CD4-positive, alpha-beta T cell treated with Interleukin-12 subunit alpha and Interleukin-12 subunit beta, for 1 hour (primary cell): Measurements from ENCODE around the gene WDPCP.
"Not testable (repeated sequence)": the region's sequence is repeated elsewhere in the genome, so short reads cannot be mapped to it uniquely, and the experiment has no call there.

ENCODE experiments used
- DNase-seq: peaks from one replicate; pipeline ENCODE4 v3.0.0-alpha.2; 2020

The WDPCP gene

DNA sequence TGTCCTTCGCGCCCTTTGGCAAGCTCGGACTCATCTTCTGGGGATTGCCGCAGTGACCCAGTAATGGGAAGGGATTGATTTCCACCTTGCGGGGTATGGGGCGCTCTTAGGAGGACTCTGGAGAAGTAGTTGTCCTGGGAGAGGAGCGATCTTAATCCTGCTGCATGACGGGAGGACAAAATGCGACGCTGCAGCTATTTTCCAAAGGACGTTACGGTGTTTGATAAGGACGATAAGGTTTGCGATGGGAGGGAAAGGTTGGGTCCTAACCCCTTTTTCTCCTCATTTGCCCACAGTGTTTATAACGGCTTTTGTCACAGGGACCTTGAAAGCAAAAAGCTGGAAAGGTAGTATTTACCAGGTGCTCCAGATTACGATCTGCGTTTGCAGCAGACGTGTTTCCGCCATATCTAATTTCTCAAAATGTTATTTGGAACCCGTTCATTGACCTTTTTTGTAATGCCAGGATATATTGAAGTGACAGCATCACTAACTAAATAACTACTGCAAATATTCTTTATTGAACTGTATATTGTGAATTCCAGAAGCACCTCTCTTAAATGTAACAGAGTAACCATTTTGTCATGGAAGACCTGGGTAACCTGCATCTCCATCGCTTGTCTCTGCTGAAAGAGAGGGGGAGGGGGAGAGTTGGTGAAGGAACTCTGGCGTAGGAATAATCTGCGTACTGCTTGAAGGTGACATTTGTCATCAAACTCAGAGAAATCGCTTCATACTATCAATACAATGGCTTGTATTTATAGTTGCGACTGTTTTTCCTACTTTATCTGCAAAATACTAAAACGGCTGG, 1.1 kb upstream of the WDPCP start:
- DNase-seq: peak; percentile 11

GRCh38 chr2:63587814-63588384, 378 bp downstream of the WDPCP start:
- DNase-seq: peak; percentile 0

DNA sequence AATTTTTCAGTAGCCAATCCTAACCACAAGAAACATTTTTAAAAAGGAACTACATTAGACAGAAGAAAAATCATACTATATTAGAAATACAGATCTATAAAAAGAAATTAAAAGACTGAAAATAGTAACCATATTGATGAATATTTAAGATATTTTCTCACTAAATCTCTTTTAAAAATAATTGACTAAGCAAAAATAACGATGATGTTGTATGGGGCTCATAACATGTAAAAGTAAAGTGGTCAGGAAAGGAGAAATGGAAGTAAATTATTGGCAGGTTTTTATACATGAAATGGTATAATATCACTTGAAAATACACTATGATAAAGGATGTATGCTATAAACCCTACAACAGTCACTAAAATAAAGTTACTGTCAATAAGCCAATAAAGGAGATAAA, 5.4 kb downstream of the WDPCP start:
- no peak for DNase-seq

DNA sequence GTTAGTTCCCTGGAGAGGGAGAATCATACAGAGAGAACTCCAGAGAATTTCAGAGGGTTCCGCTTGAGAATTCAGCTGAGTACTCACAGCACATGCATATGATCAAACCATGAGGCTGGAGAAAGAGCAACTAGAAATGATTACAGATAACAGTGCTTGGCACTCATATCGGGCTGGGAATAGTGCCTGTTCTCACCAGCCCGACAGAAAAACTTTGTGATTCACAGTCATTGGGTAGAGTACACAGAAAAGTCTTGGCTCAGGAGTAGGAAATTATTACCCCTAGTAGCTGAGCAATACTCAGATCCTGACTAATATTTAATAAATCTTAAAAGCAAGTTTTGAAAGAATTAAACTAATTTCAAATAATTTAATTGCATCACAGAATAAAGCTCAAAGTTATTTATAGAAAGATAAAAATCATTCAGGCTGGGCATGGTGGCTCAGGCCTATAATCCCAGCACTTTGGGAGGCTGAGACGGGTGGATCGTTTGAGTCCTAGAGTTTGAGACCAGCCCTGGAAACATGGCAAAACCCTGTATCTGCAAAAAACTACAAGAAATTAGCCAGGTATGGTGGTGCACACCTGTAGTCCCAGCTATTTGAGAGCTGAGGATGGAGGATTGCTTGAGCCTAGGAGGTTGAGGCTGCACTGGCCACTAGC, 6.8 kb downstream of the WDPCP start:
- no peak for DNase-seq

DNA sequence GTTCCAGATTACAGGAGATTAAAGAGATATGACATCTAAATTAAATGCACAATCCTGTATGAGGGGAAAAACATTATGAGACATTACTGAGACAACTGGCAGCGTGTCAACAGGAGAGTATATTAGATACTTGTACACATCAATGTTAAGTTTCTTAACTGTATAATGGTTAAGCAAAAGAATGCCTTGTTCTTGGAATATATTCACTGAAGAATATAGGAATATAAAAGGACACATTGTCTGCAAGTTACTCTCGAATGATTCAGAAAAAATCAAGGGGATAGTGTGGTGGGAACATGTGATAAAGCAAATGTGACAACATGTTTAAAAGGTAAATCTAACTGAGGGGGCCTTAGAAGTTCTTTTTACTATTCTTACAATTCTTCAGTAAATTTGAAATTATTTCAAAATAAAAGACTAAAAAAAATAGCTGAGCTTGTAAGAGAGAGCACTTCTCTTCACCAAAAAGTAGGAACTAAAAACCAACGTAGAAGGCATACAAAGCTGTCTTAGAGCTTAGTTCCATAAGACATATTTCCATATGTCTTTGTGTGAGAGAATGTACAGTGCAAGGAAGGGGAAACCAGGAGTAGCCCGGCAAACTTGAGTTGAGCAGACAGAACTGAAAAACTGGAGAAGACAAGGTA, 7.5 kb downstream of the WDPCP start:
- no peak for DNase-seq

- DNase-seq: no peak
Observed at GRCh38 chr2:63578767-63579166, 9.5 kb downstream of the WDPCP start.

DNA sequence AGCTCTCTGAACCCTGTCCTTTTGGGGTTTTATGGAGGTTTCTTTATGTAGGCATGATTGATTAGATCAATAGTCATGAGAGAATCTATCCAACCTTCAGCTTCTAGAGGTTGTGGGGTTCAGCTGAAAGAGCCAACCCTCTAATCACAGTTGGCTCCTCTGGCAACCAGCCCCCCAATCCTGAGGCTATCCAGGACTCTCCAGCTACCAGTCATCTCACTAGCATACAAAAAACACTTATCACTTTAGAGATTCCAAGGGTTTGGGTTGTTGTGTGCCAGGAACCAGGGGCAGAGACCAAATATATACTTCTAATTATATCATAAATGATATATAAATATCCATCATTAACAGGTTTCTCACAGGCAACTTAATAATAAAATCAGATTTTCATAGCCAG, 11.7 kb downstream of the WDPCP start:
- DNase-seq: no peak

GRCh38 chr2:63573726-63574345, 14.4 kb downstream of the WDPCP start:
- DNase-seq: not testable (repeated sequence)

- not testable (repeated sequence) for DNase-seq
Observed at GRCh38 chr2:63573026-63573425, 15.3 kb downstream of the WDPCP start.

DNA sequence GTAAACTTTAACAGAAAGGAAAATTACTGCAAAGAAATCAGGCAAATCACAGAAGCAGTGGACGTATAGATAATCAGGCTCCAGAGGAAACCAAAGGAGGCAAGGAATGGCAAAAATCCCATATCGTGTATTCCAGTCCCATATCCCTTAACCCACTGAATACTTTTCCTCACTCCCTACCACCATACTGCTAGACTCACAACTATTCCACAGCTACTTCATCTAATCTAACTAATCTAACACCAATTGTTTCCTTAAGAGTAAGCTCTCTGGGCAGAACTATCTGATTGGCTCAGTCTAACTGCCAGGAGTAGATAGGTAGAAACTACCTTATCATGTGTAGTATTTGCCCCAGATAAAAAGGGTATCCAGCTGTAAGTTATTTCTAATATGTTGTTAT, 16.3 kb downstream of the WDPCP start:
- DNase-seq: no peak

DNA sequence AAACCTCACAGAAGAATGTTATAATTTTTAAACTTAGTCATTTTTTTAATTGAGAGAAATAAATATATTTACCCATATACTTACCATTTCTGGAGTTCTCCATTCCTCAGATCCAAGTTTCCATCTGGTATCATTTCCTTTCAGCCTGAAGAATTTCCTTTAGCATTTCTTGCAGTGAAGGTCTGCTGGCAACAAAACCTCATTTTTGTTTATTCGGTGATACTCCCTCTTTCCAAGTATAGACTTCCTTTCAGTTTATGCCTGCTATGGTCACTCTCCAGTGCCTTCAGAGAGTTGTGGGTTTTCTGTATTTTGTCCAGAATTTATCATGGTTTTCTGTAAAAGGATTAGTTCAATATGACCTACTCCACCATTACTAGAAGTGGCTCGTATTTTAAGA, 17.0 kb downstream of the WDPCP start:
- DNase-seq: no peak

GRCh38 chr2:63569740-63570139, 18.5 kb downstream of the WDPCP start:
- no peak for DNase-seq

GRCh38 chr2:63562751-63563150, 25.5 kb downstream of the WDPCP start:
- no peak for DNase-seq

- DNase-seq: not testable (repeated sequence)
Observed at GRCh38 chr2:63558922-63559321, 29.4 kb downstream of the WDPCP start.

- not testable (repeated sequence) for DNase-seq
Observed at GRCh38 chr2:63557819-63558218, 30.5 kb downstream of the WDPCP start.

DNA sequence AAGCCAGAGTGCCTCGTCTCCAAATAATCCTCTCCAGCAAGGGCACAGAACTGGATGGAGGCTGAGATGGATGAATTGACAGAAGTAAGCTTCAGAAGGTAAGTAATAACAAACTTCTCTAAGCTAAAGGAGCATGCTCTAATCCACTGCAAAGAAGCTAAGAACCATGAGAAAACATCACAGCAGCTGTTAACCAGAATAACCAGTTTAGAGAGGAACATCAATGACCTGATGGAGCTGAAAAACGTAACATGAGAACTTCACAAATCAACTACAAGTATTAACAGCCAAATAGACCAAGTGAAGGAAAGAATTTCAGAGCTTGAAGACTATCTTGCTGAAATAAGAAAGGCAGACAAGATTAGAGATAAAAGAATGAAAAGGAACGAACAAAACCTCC, 32.3 kb downstream of the WDPCP start:
- DNase-seq: no peak

DNA sequence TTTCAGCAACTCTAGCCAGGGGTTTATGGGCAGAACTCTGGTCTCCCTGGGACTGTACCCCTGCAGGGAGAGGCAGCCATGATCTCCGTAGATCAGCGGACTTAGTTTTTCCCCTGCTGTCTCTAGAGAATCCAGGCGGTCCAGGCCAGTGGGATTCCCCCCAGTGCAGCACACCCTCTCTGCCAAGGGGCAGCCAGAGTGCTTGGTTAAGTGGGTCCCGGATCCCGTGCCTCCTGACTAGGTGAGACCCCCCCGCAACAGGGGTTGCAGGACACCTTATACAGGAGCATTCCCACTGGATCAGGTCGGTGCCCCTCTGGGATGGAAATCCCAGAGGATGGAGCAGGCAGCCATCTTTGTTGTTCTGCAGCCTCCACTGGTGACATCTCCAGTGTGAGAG, 33.0 kb downstream of the WDPCP start:
- no peak for DNase-seq

GRCh38 chr2:63553049-63553448, 35.2 kb downstream of the WDPCP start:
- no peak for DNase-seq

- no peak for DNase-seq
Observed at GRCh38 chr2:63545023-63545422, 43.3 kb downstream of the WDPCP start.

DNA sequence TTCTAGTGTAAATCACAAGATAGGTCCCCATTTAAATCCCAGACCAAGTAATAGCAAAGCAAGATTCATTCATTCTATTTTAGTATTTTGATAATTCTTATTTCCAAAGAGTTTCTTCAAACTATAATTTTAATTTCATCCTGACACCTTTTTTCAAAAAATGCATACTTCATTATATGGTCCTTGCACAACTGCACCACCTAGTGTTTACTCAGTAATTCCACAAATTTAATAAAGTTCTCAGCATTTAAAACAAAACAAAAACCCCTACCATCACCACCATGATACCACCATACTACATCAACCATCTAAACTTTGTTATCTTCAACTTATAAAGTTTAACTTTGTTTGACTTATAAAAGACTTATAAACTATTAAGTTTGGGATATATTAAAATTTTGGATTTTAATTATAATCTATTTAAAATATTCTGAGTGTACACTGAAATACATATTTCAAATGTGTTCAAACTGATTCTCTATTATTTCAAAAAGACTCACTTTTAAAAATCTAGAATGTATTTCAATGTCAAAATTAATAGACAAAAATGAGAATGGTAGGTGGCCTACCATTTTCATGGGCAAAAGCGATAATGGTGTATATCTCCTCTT, 44.2 kb downstream of the WDPCP start:
- DNase-seq: no peak

GRCh38 chr2:63539416-63540162, 48.7 kb downstream of the WDPCP start:
- no peak for DNase-seq

DNA sequence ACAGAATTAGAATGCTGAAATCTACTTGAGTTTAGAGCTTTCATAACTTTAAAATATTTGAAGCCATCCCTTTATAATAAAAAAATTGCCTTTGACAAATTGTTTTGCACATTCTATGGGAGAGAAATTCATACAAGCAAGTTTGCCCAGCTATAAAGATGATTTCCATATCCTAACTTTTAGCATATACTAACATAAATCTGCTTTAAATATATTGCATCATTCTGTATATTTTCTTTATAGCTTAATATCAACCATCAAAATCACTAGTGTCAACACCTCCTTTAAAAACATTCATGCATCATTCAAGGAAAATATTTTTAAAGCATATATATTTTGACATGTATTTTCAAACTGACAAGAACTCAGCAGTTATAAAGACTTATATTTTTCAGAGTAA, 49.9 kb downstream of the WDPCP start:
- no peak for DNase-seq
